ENCODE data around the gene SCARB1.

The SCARB1 gene

GRCh38 chr12:124841558-124841945 lies 22.1 kb downstream of the SCARB1 start:
- no peak for DNase-seq

- no peak for DNase-seq
Measured at GRCh38 chr12:124837958-124838803, 25.5 kb downstream of the SCARB1 start.

- DNase-seq, result no peak
Measured at GRCh38 chr12:124837249-124837897, 26.3 kb downstream of the SCARB1 start.

GRCh38 chr12:124836759-124837158 lies 26.9 kb downstream of the SCARB1 start:
- no peak for DNase-seq

GRCh38 chr12:124835656-124836410 lies 27.8 kb downstream of the SCARB1 start:
- DNase-seq, result no peak

- no peak for DNase-seq
Measured at GRCh38 chr12:124834822-124835221, 28.8 kb downstream of the SCARB1 start.

GRCh38 chr12:124833693-124834122 lies 30.0 kb downstream of the SCARB1 start:
- no peak for DNase-seq

GRCh38 chr12:124832856-124833255 lies 30.8 kb downstream of the SCARB1 start:
- DNase-seq, result no peak

GRCh38 chr12:124831590-124831989 lies 32.1 kb downstream of the SCARB1 start:
- DNase-seq, result no peak

GRCh38 chr12:124830306-124830705 lies 33.4 kb downstream of the SCARB1 start:
- no peak for DNase-seq

- DNase-seq, result no peak
Measured at GRCh38 chr12:124829708-124830304, 33.9 kb downstream of the SCARB1 start.

- no peak for DNase-seq
Measured at GRCh38 chr12:124829008-124829707, 34.5 kb downstream of the SCARB1 start.

- no peak for DNase-seq
Measured at GRCh38 chr12:124828264-124829007, 35.2 kb downstream of the SCARB1 start.

- no peak for DNase-seq
Measured at GRCh38 chr12:124827588-124828184, 36.0 kb downstream of the SCARB1 start.

GRCh38 chr12:124824195-124824594 lies 39.5 kb downstream of the SCARB1 start:
- no peak for DNase-seq

GRCh38 chr12:124823272-124823970 lies 40.2 kb downstream of the SCARB1 start:
- DNase-seq, result no peak

- no peak for DNase-seq
Measured at GRCh38 chr12:124822218-124822617, 41.4 kb downstream of the SCARB1 start.

GRCh38 chr12:124821252-124822200 lies 42.1 kb downstream of the SCARB1 start:
- DNase-seq, result no peak

GRCh38 chr12:124820199-124820598 lies 43.5 kb downstream of the SCARB1 start:
- no peak for DNase-seq
